Stimulated activated CD4-positive, alpha-beta T cell treated with anti-CD3 and anti-CD28 coated beads, Interleukin-1b, Interleukin-23, amount 100 ng/mL, for 4 hours (primary cell): ENCODE measurements around the gene ZNF555.
"Not testable (repeated sequence)": the region's sequence is repeated elsewhere in the genome, so short reads cannot be mapped to it uniquely, and the experiment has no call there.

Experiments used
- DNase-seq, 2 donors: peaks; one replicate each; pipeline ENCODE4 v3.0.0-alpha.2; 2020; ENCODE audit warnings: low read depth in 2 of 2

The ZNF555 gene

DNA sequence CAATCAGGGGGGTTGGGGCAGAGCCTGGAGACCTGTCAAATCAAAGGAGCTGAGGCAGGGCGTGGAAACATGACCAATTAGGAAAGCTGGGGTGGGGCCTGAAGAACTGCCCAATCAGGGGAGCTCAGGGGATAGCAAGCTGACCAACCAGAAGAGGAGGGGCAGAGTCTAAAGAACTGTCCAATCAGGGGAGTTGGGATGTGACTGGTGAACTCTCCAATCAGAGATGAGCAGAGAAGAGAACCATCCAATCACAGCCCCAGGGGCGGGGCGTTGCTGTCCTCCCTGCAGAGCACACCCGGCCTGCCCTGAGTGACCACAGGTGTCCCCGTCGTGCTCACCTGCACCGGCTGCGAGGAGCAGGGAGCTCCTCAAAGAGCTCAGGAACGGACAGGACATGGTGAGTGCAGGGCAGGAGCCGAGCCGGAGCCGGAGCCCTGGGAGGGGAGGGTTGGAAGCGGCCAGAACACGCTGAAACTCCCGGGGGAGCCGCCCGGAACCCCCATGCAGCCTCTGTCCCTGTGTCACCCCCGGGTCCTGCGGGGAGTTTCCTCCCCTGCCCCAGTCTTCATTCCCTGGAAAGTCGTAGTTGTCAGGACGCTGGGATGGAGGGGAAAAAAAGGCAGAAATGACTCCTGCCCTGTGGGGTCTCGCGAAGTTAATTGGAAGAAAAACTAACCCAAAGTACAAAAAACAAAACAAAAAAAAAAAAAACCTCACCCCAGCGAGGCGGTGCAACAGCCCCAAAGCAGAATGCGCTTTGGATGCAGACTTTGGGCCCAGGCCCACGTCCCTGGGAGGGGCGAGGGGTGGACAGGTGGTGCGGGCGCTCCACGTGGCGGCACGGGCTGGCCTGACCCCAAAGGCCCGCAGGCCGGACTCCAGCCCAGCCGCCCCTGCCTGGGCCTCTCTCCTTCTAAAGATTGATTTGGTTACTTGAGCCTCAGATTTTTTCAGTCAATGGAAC, 26.0 kb downstream of the ZNF555 start, which contains the start of gene ZNF556:
Gene ZNF556, plus strand, starts transcription at position 311 of the 967 bp plus-strand sequence. Its CDS starts 87 bp downstream, at position 398.
- no peak for DNase-seq

DNA sequence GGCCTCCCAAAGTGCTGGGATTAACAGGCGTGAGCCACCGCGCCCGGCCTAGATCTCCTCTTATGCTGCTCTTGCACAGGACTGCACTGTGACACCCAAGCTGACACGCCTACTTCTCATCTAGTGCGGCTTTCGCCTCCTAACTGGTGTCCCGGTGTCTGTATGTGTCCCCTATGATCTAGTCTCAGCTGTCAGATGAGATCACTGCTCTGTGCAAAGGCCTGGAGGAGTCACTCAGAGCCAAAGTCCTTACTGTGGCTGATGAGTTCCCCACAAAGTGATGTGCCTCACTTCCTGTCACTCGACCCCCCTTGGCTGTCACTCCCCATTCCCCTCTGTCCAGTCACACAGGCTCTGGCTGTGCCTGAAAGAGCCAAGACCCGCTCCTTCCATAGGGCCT, 28.3 kb downstream of the ZNF555 start:
- no peak for DNase-seq

DNA sequence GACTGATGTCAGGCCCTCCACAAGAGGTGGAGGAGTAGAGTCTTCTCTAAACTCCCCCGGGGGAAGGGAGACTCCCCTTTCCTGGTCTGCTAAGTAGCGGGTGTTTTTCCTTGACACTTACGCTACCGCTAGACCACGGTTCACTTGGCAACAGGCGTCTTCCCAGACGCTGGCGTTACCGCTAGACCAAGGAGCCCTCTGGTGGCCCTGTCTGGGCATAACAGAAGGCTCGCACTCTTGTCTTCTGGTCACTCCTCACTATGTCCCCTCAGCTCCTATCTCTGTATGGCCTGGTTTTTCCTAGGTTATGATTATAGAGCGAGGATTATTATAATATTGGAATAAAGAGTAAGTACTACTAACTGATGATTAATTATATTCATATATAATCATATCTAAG, 30.9 kb downstream of the ZNF555 start:
- DNase-seq = peak in 1 of 2 donors; percentile 13

DNA sequence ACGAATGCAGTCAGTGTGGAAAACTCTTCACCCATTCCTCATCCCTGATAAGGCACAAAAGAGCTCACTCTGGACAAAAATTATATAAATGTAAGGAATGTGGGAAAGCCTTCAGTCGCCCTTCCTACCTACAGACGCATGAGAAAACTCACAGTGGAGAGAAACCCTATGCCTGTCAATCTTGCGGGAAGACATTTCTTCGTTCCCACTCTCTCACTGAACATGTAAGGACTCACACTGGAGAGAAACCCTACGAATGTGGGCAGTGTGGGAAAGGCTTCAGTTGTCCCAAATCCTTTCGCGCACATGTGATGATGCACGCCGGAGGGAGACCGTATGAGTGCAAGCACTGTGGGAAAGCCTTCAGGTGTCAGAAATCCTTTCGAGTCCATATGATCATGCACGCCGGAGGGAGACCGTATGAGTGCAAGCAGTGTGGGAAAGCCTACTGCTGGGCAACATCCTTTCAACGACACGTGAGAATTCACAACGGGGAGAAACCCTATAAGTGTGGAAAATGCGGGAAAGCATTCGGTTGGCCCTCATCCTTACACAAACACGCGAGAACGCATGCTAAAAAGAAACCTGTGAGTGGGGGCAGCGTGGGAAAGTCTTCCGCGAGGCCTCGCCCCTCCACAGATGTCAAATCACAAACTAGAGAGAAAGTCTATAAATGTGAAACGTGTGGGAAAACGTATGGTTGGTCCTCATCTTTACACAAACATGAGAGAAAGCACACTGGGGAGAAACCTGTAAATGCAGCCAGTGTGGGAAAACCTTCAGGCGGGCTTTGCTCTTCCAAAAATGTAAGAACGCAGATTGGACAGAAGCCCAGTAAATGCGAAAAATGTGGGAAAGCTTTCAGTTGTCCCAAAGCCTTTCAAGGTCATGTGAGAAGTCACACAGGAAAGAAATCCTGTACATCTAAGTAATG, 36.4 kb downstream of the ZNF555 start:
- DNase-seq = no peak

DNA sequence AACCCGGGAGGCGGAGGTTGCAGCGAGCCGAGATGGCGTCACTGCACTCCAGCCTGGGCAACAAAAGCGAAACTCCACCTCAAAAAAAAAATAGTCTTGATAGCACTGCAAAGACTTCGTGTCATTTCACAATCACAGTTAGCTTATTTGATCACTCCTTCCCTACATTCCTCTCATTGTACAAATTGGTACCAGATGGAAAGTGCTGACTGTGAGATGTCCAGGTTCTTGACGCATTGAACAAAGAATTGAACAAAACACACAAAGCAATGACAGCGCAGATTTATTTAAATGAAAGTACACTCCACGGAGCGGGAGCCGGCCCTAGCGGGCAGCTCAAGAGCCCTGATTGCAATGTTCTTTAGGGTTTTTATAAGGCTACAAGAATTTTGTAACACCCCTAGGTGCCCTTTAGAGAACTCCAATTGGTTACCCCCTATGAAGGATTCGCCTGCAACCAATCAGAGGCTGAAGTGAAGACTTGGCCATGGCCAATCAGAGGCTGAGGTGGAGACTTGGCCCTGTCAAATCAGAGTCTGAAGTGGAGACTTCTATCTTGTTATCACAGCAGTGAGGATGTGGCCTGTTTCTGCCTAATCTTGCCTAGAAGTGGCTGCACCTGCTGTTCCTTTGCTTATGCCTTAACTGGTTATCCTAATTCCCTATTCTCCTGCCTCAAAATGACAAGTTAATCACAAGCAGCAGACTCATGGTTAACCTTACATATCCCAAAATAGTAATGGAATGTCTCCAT, 42.6 kb downstream of the ZNF555 start:
- no peak for DNase-seq

DNA sequence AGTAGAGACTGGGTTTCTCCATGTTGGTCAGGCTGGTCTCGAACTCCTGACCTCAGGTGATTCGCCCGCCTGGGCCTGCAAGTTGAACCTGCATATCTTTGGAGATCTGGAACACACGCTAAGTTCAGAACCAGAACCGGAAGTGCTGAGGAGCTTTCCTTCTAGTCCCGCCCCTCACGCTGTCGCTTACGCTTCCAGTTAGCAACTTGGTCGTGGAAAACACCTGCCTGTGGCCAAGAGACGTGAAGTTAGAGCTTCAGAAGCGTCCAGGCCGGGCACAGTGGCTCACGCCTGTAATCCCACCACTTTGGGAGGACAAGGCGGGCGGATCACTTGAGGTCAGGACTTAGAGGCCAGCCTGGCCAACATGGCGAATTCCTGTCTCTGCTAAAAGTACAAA, 44.5 kb downstream of the ZNF555 start:
- no peak for DNase-seq

DNA sequence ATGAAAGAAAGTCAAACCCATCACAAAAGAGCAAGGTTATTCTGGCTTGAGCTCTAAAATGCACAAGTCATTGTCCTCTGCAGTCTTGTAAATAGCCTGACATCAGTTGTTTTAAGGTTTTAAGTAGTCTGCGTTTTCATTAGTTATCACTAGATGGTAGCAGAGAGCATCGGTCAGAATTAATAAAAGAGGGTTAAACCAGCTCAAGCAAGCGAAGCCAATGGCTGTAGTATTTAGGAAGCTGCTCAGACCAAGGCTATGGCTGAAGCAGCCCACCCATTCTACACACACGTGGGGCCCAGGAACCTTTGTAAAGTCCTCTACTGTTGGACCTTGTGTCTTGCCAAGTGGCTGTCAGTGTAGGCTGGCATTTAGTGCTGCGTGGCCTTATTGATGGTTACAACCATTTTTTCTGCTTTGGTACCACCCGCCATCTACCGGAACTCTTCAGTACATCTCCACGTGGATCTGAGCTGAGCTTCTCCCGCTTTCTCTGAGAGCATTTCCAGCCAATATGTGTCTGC, 46.2 kb downstream of the ZNF555 start:
- DNase-seq = no peak

DNA sequence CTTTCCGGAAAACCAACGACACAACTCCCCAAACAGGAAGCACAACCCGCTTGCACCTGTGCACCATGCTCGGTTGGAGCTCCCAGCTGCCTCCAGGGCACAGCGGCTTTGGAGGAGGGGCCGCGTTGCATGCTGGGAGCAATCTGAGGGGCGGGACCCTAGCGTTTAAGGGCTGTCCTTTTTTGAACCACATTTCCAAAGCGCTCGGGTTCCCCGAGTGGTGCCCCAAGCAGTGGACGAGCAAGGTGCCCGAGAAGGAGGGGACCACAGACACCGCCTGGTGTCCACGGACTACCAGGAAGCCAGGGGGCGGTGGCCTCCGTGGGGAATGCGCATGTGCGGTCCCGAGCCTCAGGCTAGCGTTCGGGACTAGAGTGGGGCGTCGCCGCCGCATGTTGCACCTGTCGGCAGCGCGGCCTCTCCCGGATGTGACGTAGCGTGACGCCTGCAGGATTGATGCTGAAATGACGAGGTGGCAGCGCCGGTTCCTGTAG, 47.5 kb downstream of the ZNF555 start:
- DNase-seq = peak in 1 of 2 donors; percentile 53

DNA sequence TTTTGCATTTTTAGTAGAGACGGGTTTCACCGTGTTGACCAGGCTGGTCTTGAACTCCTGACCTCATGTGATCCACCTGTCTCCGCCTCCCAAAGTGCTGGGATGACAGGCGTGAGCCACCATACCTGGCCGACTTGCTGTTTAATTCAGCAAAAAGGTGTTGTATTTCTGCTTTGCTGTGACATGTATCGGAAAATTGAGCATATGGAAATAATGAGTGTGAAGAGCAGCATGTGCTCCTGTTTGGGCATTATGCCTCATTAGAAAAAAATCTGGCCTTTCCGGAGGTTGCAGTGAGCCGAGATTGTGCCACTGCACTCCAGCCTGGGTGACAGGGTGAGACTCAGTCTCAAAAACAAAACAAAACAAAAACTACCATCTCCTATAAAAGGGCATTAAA, 49.3 kb downstream of the ZNF555 start:
- not testable (repeated sequence) for DNase-seq

DNA sequence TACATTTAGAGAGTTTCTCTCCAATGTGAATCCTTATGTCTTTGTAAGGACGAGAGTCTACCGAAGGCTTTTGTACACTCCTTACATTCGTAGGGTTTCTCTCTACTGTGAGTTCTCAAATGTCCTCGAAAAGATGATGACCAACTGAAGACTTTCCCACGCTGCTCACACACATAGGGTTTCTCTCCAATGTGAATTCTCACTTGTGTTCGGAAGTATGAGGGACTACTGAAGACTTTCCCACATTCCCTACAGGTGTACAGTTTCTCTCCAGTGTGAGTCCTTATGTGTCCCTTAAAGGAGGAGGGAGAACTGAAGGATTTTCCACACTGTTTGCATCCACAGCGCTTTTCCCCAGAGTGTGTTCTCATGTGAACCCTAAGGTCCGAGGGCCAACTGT, 55.4 kb downstream of the ZNF555 start:
- no peak for DNase-seq

DNA sequence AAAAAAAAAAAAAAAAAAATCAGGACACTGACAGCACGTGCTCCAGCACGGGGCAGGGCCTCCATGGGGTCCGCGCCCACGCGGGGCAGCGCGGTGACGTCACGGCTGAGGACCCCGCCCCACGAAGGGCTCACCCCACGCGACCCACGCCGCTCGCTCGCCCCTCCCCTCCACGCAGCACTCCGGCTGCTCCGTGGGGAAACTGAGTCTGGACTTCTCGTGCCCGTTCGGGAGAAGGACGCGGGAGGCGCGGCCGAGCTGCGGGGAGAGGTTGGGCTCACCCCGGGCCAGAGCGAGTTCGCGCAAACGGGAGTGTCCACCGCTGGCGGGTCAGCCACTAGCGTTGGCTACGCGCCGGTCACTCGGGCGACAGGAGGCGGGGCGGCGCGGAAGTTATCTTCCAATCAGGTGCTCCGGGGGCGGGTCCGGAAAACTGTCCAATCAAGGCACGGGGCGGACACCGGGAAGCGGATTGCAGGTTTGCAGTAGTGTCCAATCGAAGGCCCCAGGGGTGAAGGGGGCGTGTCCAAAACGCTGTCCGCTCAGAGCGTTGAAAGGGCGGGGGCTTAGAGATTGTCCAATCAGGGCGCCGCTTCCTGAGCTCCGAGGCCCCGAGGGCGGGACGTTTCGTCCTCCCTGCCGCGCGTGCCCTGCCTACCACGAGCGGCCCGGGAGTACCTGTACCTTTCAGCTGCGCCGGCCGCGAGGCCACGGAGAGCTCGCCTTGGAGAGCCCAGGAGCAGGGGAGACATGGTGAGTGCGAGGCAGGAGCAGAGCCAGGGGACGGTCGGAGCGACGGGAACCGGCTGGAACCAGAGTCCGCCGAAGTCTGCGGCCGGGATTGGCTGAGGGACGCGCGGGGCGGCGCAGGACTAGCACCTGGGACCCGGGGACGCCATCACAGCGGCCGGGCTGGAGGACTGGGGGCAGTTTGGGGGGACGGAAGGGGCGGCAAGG, 59.3 kb downstream of the ZNF555 start, which contains the start of gene ZNF57:
Gene ZNF57, plus strand, starts transcription at position 633 of the 957 bp plus-strand sequence. Its CDS starts 118 bp downstream, at position 751.
- peak; percentile 96 for DNase-seq

DNA sequence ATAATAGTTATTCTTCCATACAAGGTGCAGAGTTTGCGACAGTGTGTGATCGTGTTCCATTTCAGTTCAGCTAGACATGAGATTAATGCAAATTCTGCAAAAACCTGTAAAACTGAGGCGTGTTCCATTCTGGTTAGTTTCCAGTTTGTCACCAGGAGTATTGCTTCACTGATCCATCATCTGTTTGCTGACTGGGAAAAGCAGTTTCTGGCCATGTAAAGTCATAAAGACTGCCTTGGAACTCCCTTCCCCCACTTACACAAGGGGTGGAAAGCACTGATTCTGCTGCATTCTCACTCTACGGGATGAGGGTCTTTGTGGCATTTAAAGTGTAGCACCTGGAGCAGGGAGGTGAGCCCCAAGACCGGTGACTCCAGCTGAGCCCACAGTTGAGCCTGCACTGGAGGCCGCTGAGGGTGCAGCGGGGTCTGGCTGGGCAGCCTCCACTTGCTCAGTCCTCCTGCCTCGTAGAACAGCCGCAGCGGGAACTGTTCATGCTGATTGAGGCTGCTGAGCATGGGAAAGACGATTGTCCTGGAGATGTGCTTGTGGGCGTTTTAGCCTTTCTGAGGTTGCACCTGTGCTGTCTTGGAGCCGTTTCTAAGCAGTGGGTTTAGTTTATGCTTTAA, 61.4 kb downstream of the ZNF555 start:
- DNase-seq = no peak

DNA sequence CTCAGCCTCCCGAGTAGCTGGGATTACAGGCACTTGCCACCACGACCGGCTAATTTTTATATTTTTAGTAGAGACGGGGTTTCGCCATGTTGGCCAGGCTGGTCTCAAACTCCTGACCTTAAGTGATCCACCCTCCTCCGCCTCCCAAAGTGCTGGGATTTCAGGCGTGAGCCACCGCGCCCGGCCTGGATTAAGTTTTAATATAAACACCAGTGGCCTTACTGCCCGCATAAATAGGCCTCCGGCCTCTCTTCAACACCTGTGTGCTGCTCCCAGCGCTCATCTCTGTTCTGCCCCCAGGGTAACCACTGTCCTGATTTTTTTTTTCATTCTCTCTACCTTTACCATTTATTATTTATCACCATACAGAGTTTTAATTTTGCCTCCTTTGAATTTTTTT, 62.1 kb downstream of the ZNF555 start:
- DNase-seq = not testable (repeated sequence)

DNA sequence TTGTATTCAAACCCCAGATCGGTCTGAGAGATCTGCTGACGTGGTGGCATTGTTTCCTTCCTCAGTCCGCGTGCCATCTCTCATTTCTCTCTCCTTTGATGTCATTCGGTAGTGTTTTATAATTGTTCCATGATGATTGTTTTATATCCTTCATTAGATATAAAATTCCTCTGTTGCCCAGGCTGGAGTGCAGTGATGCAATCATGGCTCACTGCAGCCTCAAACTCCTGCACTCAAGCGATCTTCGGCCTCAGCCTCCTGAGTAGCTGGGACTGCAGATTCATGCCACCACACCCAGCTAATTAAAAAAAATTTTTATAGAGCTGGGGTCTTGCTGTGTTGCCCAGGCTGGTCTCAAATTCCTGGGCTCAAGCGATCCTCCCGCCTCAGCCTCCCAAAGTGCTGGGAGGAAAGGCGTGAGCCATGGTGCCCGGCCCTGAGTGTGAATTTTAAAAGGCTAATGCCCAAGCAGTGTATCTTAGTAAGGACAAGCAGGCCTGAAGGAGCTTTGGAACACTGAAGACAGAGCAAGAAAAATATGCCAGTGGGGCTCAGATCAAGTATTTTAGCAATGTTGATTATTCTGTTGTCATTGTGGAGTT, 64.7 kb downstream of the ZNF555 start:
- DNase-seq = no peak

DNA sequence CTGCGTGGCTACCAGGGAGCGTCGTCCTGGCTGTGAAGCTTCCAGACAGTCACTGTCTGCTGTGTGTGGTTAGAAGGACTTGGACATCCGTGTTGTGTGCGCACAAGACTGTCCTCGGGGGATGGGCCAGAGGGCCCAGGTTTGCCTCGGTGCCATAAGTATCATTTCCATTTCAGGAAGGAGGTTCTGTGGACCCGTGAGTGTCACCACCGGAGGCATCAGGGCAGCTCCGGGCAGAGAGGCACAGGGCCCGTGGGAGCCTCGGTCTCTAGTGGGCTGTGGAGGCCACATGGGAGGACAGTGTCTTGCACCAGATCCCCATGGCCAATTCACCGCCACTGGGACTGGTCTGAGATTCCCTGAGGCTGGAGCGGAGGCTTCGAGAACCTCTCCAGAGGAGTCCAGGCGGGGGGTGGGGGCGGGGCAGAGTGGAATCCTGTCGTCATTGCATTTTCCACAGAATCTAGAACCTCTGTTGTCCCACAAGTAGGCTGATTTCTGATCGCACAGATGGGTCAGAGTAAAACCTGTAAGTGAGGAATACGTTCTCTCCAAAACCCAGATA, 65.4 kb downstream of the ZNF555 start:
- DNase-seq = no peak
